Loucy (cell line): ENCODE results near the gene CIROP.

Experiments
- H2AFZ ChIP-seq: fragments of 200-600 bp; sonication (generic); 2 replicates; pipeline ENCODE4 v1.6.0; 2016; ENCODE audit warnings: antibody characterized with exemption, mild to moderate bottlenecking, low read length, moderate library complexity
- H3F3A ChIP-seq: fragments of 200-600 bp; 2 replicates; pipeline ENCODE4 v1.6.0; 2016; ENCODE audit warnings: antibody characterized with exemption, low read depth, mild to moderate bottlenecking
- H3K27me3 ChIP-seq: fragments of 200-600 bp; sonication (generic); 2 replicates; pipeline ENCODE4 v1.6.1; 2014; ENCODE audit warnings: low read length, mild to moderate bottlenecking; ENCODE audit not compliant: insufficient read depth, poor library complexity, severe bottlenecking
- H3K36me3 ChIP-seq: fragments of 200-600 bp; sonication (generic); 2 replicates; pipeline ENCODE4 v1.6.1; 2016; ENCODE audit warnings: low read length; ENCODE audit not compliant: insufficient read depth
- H3K4me1 ChIP-seq: fragments of 200-600 bp; sonication (generic); 2 replicates; pipeline ENCODE4 v1.5.1; 2014; ENCODE audit warnings: low read length, mild to moderate bottlenecking; ENCODE audit not compliant: insufficient read depth, poor library complexity, severe bottlenecking
- H3K4me2 ChIP-seq: fragments of 200-600 bp; sonication (generic); 2 replicates; pipeline ENCODE4 v1.6.0; 2014; ENCODE audit warnings: antibody characterized with exemption, low read length, low read depth, mild to moderate bottlenecking; ENCODE audit not compliant: poor library complexity, severe bottlenecking
- H3K4me3 ChIP-seq: fragments of 200-600 bp; sonication (generic); 2 replicates; pipeline ENCODE4 v1.5.1; 2014; ENCODE audit warnings: low read length, mild to moderate bottlenecking, mixed read lengths; ENCODE audit not compliant: poor library complexity, severe bottlenecking
- H3K79me2 ChIP-seq: fragments of 200-600 bp; sonication (generic); 2 replicates; pipeline ENCODE4 v1.6.1; 2014; ENCODE audit warnings: low read length; ENCODE audit not compliant: insufficient read depth
- H3K9ac ChIP-seq: fragments of 200-600 bp; sonication (generic); 2 replicates; pipeline ENCODE4 v1.6.0; 2014; ENCODE audit warnings: mild to moderate bottlenecking, low read depth, low read length, moderate library complexity; ENCODE audit not compliant: poor library complexity, severe bottlenecking
- H3K9me2 ChIP-seq: fragments of 200-600 bp; sonication (generic); replicated peaks from 2 replicates; pipeline ENCODE4 v1.6.1; 2016; ENCODE audit warnings: low read depth, low read length, mixed read lengths
- H3K9me3 ChIP-seq: fragments of 200-600 bp; sonication (generic); 2 replicates; pipeline ENCODE4 v1.6.1; 2014; ENCODE audit warnings: mild to moderate bottlenecking, antibody characterized with exemption, low read length, low read depth; ENCODE audit not compliant: insufficient read depth
- H4K20me1 ChIP-seq: fragments of 200-600 bp; sonication (generic); 2 replicates; pipeline ENCODE4 v1.6.0; 2014; ENCODE audit warnings: antibody characterized with exemption, low read length, mild to moderate bottlenecking; ENCODE audit not compliant: insufficient read depth, poor library complexity, severe bottlenecking
- EZH2phosphoT487 ChIP-seq: fragments of 200-600 bp; IDR thresholded peaks from 2 replicates; pipeline ENCODE4 v1.6.1; 2018; ENCODE audit warnings: antibody characterized with exemption, mild to moderate bottlenecking, moderate library complexity, borderline replicate concordance
- TF ChIP-seq, protein P1 (sequence below): fragments of 200-600 bp; sonication (generic); conservative IDR thresholded peaks from 2 replicates; pipeline ENCODE4 v1.5.1; 2014; ENCODE audit warnings: mild to moderate bottlenecking, antibody characterized with exemption, low read length

Gene CIROP

DNA sequence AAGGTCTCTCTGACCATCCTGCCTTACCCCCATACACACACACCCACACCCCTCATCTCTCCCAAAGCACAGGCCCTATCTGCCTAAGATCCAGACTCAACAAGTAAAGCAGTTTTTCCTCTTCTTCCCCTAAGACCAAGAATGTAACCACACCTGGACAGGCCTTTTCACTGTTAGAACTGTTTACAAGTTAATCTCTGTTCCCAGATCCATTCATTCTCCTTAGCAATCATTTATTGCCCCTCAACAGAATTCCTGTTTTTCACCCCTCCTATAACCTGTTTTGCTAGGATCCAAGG is 1.9 kb upstream of the CIROP start:
- no peaks in the 10 kb centered on the region for H3K79me2 ChIP-seq
- H3K36me3 ChIP-seq: no peaks in the 10 kb centered on the region
- no peak for TF ChIP-seq EZH2phosphoT487
- TF ChIP-seq, protein P1, sequence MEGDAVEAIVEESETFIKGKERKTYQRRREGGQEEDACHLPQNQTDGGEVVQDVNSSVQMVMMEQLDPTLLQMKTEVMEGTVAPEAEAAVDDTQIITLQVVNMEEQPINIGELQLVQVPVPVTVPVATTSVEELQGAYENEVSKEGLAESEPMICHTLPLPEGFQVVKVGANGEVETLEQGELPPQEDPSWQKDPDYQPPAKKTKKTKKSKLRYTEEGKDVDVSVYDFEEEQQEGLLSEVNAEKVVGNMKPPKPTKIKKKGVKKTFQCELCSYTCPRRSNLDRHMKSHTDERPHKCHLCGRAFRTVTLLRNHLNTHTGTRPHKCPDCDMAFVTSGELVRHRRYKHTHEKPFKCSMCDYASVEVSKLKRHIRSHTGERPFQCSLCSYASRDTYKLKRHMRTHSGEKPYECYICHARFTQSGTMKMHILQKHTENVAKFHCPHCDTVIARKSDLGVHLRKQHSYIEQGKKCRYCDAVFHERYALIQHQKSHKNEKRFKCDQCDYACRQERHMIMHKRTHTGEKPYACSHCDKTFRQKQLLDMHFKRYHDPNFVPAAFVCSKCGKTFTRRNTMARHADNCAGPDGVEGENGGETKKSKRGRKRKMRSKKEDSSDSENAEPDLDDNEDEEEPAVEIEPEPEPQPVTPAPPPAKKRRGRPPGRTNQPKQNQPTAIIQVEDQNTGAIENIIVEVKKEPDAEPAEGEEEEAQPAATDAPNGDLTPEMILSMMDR: no peak
- H2AFZ ChIP-seq: no peak overlapping the region
- no peaks in the 10 kb centered on the region for H3F3A ChIP-seq
- H3K4me1 ChIP-seq: no peaks in the 10 kb centered on the region
- H3K27me3 ChIP-seq: no peaks in the 10 kb centered on the region
- no peaks in the 10 kb centered on the region for H4K20me1 ChIP-seq
- no peaks in the 10 kb centered on the region for H3K9me2 ChIP-seq
- no peak overlapping the region for H3K4me3 ChIP-seq
- H3K9me3 ChIP-seq: no peaks in the 10 kb centered on the region
- no peak overlapping the region for H3K9ac ChIP-seq
- H3K4me2 ChIP-seq: no peak overlapping the region

DNA sequence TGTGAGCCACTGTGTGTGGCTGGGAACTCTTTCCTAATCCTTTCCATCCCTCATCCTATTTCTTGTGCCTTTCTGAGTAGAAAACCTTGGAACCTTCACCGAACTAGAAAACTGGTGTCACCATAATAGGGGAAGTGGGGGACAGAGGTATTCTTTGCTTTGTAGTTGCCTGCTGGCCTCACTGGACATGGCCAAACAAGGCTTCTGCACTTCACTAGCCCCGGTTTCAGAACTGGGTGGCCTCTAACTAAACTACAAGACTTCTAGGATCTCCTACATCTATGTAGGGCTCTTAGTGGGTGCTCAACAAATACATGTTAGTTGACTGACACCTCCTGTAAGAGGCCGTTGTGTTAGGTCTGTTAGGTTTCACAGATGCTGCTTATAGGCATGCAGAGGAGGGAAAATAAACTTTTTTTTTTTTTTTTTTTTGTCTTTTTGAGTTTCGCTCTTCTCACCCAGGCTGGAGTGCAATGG is 597 bp upstream of the CIROP start:
- Histone ChIP-seq H3K4me3 (no peak overlapping the region), H3K9me2 (no peaks in the 10 kb centered on the region), H3K4me2 (no peak overlapping the region), H2AFZ (no peak overlapping the region), H3K79me2 (no peaks in the 10 kb centered on the region), H3K4me1 (no peaks in the 10 kb centered on the region), H3K9me3 (no peaks in the 10 kb centered on the region), H3F3A (no peaks in the 10 kb centered on the region), H3K27me3 (no peaks in the 10 kb centered on the region), H3K36me3 (no peaks in the 10 kb centered on the region), H3K9ac (no peak overlapping the region), H4K20me1 (no peaks in the 10 kb centered on the region)
- TF ChIP-seq, protein P1: no peak
- TF ChIP-seq EZH2phosphoT487: no peak

DNA sequence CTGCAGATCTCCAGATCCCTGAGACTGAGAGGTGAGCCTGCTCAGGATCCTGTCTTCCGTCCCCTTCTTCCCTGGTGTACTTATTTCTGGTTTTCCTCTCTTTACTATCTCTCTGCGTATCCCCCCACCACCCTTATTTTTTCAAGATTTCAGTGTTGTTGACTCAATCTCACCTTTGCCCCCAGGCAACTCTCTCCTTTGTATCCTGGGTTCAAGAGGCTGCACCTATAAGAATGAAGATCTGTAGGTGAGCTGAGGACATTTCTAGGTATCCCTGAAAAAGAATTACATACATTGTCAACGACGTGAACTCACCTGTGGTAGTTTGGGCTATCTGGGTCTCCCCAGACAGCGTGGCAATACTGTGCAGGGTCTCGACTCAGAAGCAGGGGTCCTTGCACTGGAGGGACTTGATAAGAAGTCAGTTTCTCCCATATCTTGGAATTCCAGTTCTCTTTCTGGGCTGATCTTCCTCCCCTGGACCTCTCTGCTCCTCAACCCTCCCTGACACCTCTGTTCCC is 659 bp downstream of the CIROP start:
- Histone ChIP-seq H3K4me3 (no peak overlapping the region), H3K9me3 (no peaks in the 10 kb centered on the region), H3K9me2 (no peaks in the 10 kb centered on the region), H2AFZ (no peak overlapping the region), H3K79me2 (no peaks in the 10 kb centered on the region), H4K20me1 (no peaks in the 10 kb centered on the region), H3F3A (no peaks in the 10 kb centered on the region), H3K27me3 (no peaks in the 10 kb centered on the region), H3K4me1 (peaks cover 6% of the 10 kb centered on the region), H3K4me2 (no peak overlapping the region), H3K9ac (no peak overlapping the region), H3K36me3 (no peaks in the 10 kb centered on the region)
- TF ChIP-seq, protein P1: no peak
- TF ChIP-seq EZH2phosphoT487: no peak
